Measurements from ENCODE around the gene TMEM184B.

DNA sequence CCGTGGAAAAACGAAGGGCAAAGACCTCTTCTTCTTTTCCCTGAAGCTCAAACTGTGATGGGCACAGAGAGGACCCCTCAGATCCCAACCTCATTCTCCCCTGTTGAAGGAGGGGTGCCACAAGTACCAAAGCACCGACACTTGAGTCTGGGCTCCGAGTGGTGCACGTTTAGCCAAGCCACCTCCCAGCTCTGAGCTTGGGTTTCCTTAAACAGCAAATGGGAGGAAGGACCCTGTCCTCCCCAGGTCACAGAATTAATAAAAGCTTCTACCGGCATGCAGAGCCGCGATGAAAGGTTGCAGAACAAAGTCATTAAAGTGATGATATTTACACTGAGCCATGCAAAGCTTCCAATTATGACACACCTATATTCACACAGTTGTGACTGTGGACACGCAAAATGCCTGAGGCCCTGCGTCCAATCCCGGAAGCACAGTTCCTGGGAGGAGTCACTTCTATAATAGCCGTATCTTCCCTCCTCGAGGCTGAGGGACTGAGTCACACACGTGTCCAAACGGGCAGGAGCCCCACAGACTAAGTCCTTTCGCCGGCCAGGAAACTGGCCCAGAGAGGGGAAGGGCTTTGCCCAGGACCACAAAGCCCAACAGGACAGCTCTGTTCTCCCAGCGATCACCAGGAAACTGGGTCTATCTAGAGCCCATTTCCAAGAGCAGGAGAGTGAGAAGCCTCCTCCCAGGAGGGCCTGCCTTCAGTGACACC is 45.3 kb upstream of the TMEM184B start:
- TF ChIP-seq NR2F2 (IDR thresholded peaks at IDR 0.05) (no peak), SP1 (IDR thresholded peaks at IDR 0.05) (no peak)

All from liver (tissue), 1 donor.